ENCODE measurements around the gene STAM.

GRCh38 chr10:17729630-17730029 lies 85.7 kb downstream of the STAM start:
- TF ChIP-seq CTCF (IDR thresholded peaks at IDR 0.05), result no peak
- TF ChIP-seq POLR2A (IDR thresholded peaks at IDR 0.05), result no peak
- no peak for TF ChIP-seq POLR2AphosphoS5 (IDR thresholded peaks at IDR 0.05)
- TF ChIP-seq EP300 (IDR thresholded peaks at IDR 0.05), result no peak
